ENCODE measurements around the gene TRABD2B. TPM values are rescaled to one million over a fixed set of nuclear protein-coding genes. Genes with fewer than 3 reads are reported as not detected.

TRABD2B gene
- total and polyA plus RNA-seq, 2 donors (not counting 1 experiment from before 2014, with no cell fraction given) = under 0.01 TPM; not detected in 1

- Histone ChIP-seq H3K4me3 (replicated peaks in 1 of 4; ENCODE audit: control extremely low read depth in 1 of 4, insufficient read depth in 1 of 4, low read depth in 3 of 4, low read length in 4 of 4) (no peak overlapping the region), H3K79me2 (ENCODE audit: control insufficient read depth, insufficient read depth, low read length) (no peaks in the 10 kb centered on the region), H3K36me3 (ENCODE audit: control insufficient read depth, insufficient read depth, low read length) (no peaks in the 10 kb centered on the region), H3K9me3 (ENCODE audit: control insufficient read depth, insufficient read depth, low read depth, low read length) (no peaks in the 10 kb centered on the region), H3K4me1 (ENCODE audit: control insufficient read depth, extremely low read depth, insufficient read depth, low read length) (no peaks in the 10 kb centered on the region), H3K4me2 (ENCODE audit: extremely low read depth, insufficient read depth, low read length) (no peak overlapping the region), H4K20me1 (ENCODE audit: control insufficient read depth, extremely low read depth, insufficient read depth, low read length) (no peaks in the 10 kb centered on the region), H3K27ac (ENCODE audit: insufficient read depth, low read length) (no peak overlapping the region), H3K9ac (ENCODE audit: insufficient read depth, low read length) (no peak overlapping the region), H2AFZ (ENCODE audit: low read length) (no peak overlapping the region), H3K27me3 (ENCODE audit: control insufficient read depth, insufficient read depth, low read length) (no peaks in the 10 kb centered on the region)
- DNase-seq (ENCODE audit: low read depth in 2 of 2) = no peak
- TF ChIP-seq EZH2 (IDR thresholded peaks at IDR 0.05; ENCODE audit: low read length, missing control alignments) (no peak), CTCF (conservative IDR thresholded peaks at IDR 0.05 in 1 of 2, IDR thresholded peaks at IDR 0.05 in 1 of 2; ENCODE audit: low read depth in 1 of 2, low read length in 2 of 2) (no peak)
Observed at GRCh38 chr1:47754221-47754620, 243.0 kb downstream of the TRABD2B start.

GRCh38 chr1:47753808-47754207, 243.4 kb downstream of the TRABD2B start:
- DNase-seq (ENCODE audit: low read depth in 2 of 2) = no peak
- no peaks in the 10 kb centered on the region for H3K4me1 ChIP-seq (ENCODE audit: control insufficient read depth, extremely low read depth, insufficient read depth, low read length)
- H3K79me2 ChIP-seq (ENCODE audit: control insufficient read depth, insufficient read depth, low read length) = no peaks in the 10 kb centered on the region
- H3K4me2 ChIP-seq (ENCODE audit: extremely low read depth, insufficient read depth, low read length) = no peak overlapping the region
- H3K36me3 ChIP-seq (ENCODE audit: control insufficient read depth, insufficient read depth, low read length) = no peaks in the 10 kb centered on the region
- no peak overlapping the region for H3K9ac ChIP-seq (ENCODE audit: insufficient read depth, low read length)
- no peak for TF ChIP-seq EZH2 (IDR thresholded peaks at IDR 0.05; ENCODE audit: low read length, missing control alignments)
- no peak for TF ChIP-seq CTCF (conservative IDR thresholded peaks at IDR 0.05 in 1 of 2, IDR thresholded peaks at IDR 0.05 in 1 of 2; ENCODE audit: low read depth in 1 of 2, low read length in 2 of 2)
- no peak overlapping the region for H3K4me3 ChIP-seq (replicated peaks in 1 of 4; ENCODE audit: control extremely low read depth in 1 of 4, insufficient read depth in 1 of 4, low read depth in 3 of 4, low read length in 4 of 4)
- no peak overlapping the region for H2AFZ ChIP-seq (ENCODE audit: low read length)
- H3K27ac ChIP-seq (ENCODE audit: insufficient read depth, low read length) = no peak overlapping the region
- H3K27me3 ChIP-seq (ENCODE audit: control insufficient read depth, insufficient read depth, low read length) = no peaks in the 10 kb centered on the region
- no peaks in the 10 kb centered on the region for H4K20me1 ChIP-seq (ENCODE audit: control insufficient read depth, extremely low read depth, insufficient read depth, low read length)
- H3K9me3 ChIP-seq (ENCODE audit: control insufficient read depth, insufficient read depth, low read depth, low read length) = no peaks in the 10 kb centered on the region

GRCh38 chr1:47752559-47752958, 244.6 kb downstream of the TRABD2B start:
- Histone ChIP-seq H3K36me3 (ENCODE audit: control insufficient read depth, insufficient read depth, low read length) (no peaks in the 10 kb centered on the region), H3K27me3 (ENCODE audit: control insufficient read depth, insufficient read depth, low read length) (no peaks in the 10 kb centered on the region), H3K27ac (ENCODE audit: insufficient read depth, low read length) (no peak overlapping the region), H2AFZ (ENCODE audit: low read length) (no peak overlapping the region), H3K79me2 (ENCODE audit: control insufficient read depth, insufficient read depth, low read length) (no peaks in the 10 kb centered on the region), H4K20me1 (ENCODE audit: control insufficient read depth, extremely low read depth, insufficient read depth, low read length) (no peaks in the 10 kb centered on the region), H3K4me3 (replicated peaks in 1 of 4; ENCODE audit: control extremely low read depth in 1 of 4, insufficient read depth in 1 of 4, low read depth in 3 of 4, low read length in 4 of 4) (no peak overlapping the region), H3K9ac (ENCODE audit: insufficient read depth, low read length) (no peak overlapping the region), H3K4me2 (ENCODE audit: extremely low read depth, insufficient read depth, low read length) (no peak overlapping the region), H3K9me3 (ENCODE audit: control insufficient read depth, insufficient read depth, low read depth, low read length) (no peaks in the 10 kb centered on the region), H3K4me1 (ENCODE audit: control insufficient read depth, extremely low read depth, insufficient read depth, low read length) (no peaks in the 10 kb centered on the region)
- TF ChIP-seq CTCF (conservative IDR thresholded peaks at IDR 0.05 in 1 of 2, IDR thresholded peaks at IDR 0.05 in 1 of 2; ENCODE audit: low read depth in 1 of 2, low read length in 2 of 2) (no peak), EZH2 (IDR thresholded peaks at IDR 0.05; ENCODE audit: low read length, missing control alignments) (no peak)
- no peak for DNase-seq (ENCODE audit: low read depth in 2 of 2)
